HG03280 (cell line): ENCODE measurements around the gene PGAP2.
"Not testable (repeated sequence)": the region's sequence is repeated elsewhere in the genome, so short reads cannot be mapped to it uniquely, and the experiment has no call there.

ENCODE experiments used
- ATAC-seq: cut with Tn5 transposase; IDR thresholded peaks from one replicate; pipeline ENCODE4 v1.9.1; 2021; ENCODE audit warnings: mild to moderate bottlenecking, moderate library complexity; ENCODE audit not compliant: unreplicated experiment

Gene PGAP2

GRCh38 chr11:3807909-3808860, at the start of gene PGAP2:
Gene PGAP2 (plus strand): TSS chr11:3808560. CDS start chr11:3811260, 2,700 bp downstream.
- peak; percentile 67 for ATAC-seq

- no peak for ATAC-seq
Measured at GRCh38 chr11:3764266-3764665, 44.1 kb upstream of the PGAP2 start.

GRCh38 chr11:3766836-3767235, 41.5 kb upstream of the PGAP2 start:
- ATAC-seq = not testable (repeated sequence)

- no peak for ATAC-seq
Measured at GRCh38 chr11:3767536-3767935, 40.8 kb upstream of the PGAP2 start.

- ATAC-seq = no peak
Measured at GRCh38 chr11:3773180-3773579, 35.2 kb upstream of the PGAP2 start.

- no peak for ATAC-seq
Measured at GRCh38 chr11:3775736-3776406, 32.5 kb upstream of the PGAP2 start.

- ATAC-seq = no peak
Measured at GRCh38 chr11:3781423-3781822, 26.9 kb upstream of the PGAP2 start.

GRCh38 chr11:3782963-3783362, 25.4 kb upstream of the PGAP2 start:
- no peak for ATAC-seq

GRCh38 chr11:3783611-3784010, 24.7 kb upstream of the PGAP2 start:
- no peak for ATAC-seq

- no peak for ATAC-seq
Measured at GRCh38 chr11:3786781-3787428, 21.5 kb upstream of the PGAP2 start.

- not testable (repeated sequence) for ATAC-seq
Measured at GRCh38 chr11:3794387-3794786, 14.0 kb upstream of the PGAP2 start.

GRCh38 chr11:3795131-3796001, 13.0 kb upstream of the PGAP2 start:
- no peak for ATAC-seq

GRCh38 chr11:3796002-3796311, 12.4 kb upstream of the PGAP2 start:
- no peak for ATAC-seq

- ATAC-seq = no peak
Measured at GRCh38 chr11:3796346-3796745, 12.0 kb upstream of the PGAP2 start.

- peak; percentile 27 for ATAC-seq
Measured at GRCh38 chr11:3796801-3797328, 11.5 kb upstream of the PGAP2 start.

GRCh38 chr11:3797329-3798090, 10.8 kb upstream of the PGAP2 start, which contains the start of gene NUP98:
Gene NUP98 (minus strand): TSS chr11:3797554. CDS start chr11:3782117, 15,437 bp downstream.
- ATAC-seq = peak; percentile 96

- no peak for ATAC-seq
Measured at GRCh38 chr11:3799143-3799542, 9.2 kb upstream of the PGAP2 start.

- no peak for ATAC-seq
Measured at GRCh38 chr11:3799873-3800272, 8.5 kb upstream of the PGAP2 start.

- no peak for ATAC-seq
Measured at GRCh38 chr11:3802011-3802790, 6.2 kb upstream of the PGAP2 start.
